RPMI7951 (cell line): ENCODE data around the gene BMP6. TPM values are rescaled to one million over a fixed set of nuclear protein-coding genes. Genes with fewer than 3 reads are reported as not detected.
A peak's percentile ranks its signal among the peaks of the same experiment; 100 is the strongest.

ENCODE experiments used
- DNase-seq: peaks from one replicate; pipeline ENCODE4 v3.0.0-alpha.2; 2012; ENCODE audit warnings: low read depth
- total RNA-seq: library from RNA; depleted of rRNA; stranded (reverse); fragments of >200 nt; shearing (Covaris generic); gene quantifications from 2 replicates; pipeline ENCODE4 v1.2.3, GENCODE V29; 2014

BMP6 gene
- total RNA-seq, 1 experiment from 2014 or later, result not detected

- DNase-seq, result no peak
Observed at GRCh38 chr6:7904654-7905319, 178.9 kb downstream of the BMP6 start.

GRCh38 chr6:7905416-7905815 is 179.5 kb downstream of the BMP6 start:
- no peak for DNase-seq

GRCh38 chr6:7906741-7907140 is 180.8 kb downstream of the BMP6 start:
- no peak for DNase-seq

- no peak for DNase-seq
Observed at GRCh38 chr6:7907159-7907558, 181.3 kb downstream of the BMP6 start.

- peak; percentile 59 for DNase-seq
Observed at GRCh38 chr6:7909323-7910276, 183.7 kb downstream of the BMP6 start.

GRCh38 chr6:7910298-7910653 is 184.4 kb downstream of the BMP6 start:
- DNase-seq, result no peak

GRCh38 chr6:7910654-7911344 is 184.9 kb downstream of the BMP6 start, which contains the start of gene TXNDC5:
Gene TXNDC5 (minus strand): TSS chr6:7910788. CDS start chr6:7910776, 12 bp downstream.
- DNase-seq, result peak; percentile 73

- no peak for DNase-seq
Observed at GRCh38 chr6:7911345-7911725, 185.4 kb downstream of the BMP6 start.

- DNase-seq, result no peak
Observed at GRCh38 chr6:7912024-7912423, 186.1 kb downstream of the BMP6 start.

- no peak for DNase-seq
Observed at GRCh38 chr6:7912736-7913517, 187.0 kb downstream of the BMP6 start.

- DNase-seq, result no peak
Observed at GRCh38 chr6:7914311-7914710, 188.4 kb downstream of the BMP6 start.

- peak; percentile 64 for DNase-seq
Observed at GRCh38 chr6:7914991-7915789, 189.3 kb downstream of the BMP6 start.

GRCh38 chr6:7916959-7917358 is 191.1 kb downstream of the BMP6 start:
- DNase-seq, result no peak

GRCh38 chr6:7917729-7918128 is 191.8 kb downstream of the BMP6 start:
- no peak for DNase-seq

- DNase-seq, result no peak
Observed at GRCh38 chr6:7918403-7918802, 192.5 kb downstream of the BMP6 start.

GRCh38 chr6:7919871-7920270 is 194.0 kb downstream of the BMP6 start:
- DNase-seq, result peak; percentile 66

GRCh38 chr6:7920425-7920824 is 194.5 kb downstream of the BMP6 start:
- no peak for DNase-seq

GRCh38 chr6:7921046-7921445 is 195.1 kb downstream of the BMP6 start:
- no peak for DNase-seq

- no peak for DNase-seq
Observed at GRCh38 chr6:7921632-7922092, 195.8 kb downstream of the BMP6 start.

- no peak for DNase-seq
Observed at GRCh38 chr6:7922596-7922995, 196.7 kb downstream of the BMP6 start.

- DNase-seq, result no peak
Observed at GRCh38 chr6:7924867-7925266, 199.0 kb downstream of the BMP6 start.
